HG03139 (cell line): ENCODE measurements around the gene SLC1A1.
"Not testable (repeated sequence)": the region's sequence is repeated elsewhere in the genome, so short reads cannot be mapped to it uniquely, and the experiment has no call there.

Experiments
- ATAC-seq: cut with Tn5 transposase; IDR thresholded peaks from one replicate; pipeline ENCODE4 v1.9.1; 2021; ENCODE audit not compliant: unreplicated experiment

SLC1A1 gene

GRCh38 chr9:4574657-4575243, 84.5 kb downstream of the SLC1A1 start:
- no peak for ATAC-seq

GRCh38 chr9:4575997-4576396, 85.7 kb downstream of the SLC1A1 start:
- ATAC-seq = no peak

GRCh38 chr9:4576448-4576847, 86.2 kb downstream of the SLC1A1 start:
- no peak for ATAC-seq

GRCh38 chr9:4579001-4579400, 88.7 kb downstream of the SLC1A1 start:
- no peak for ATAC-seq

GRCh38 chr9:4581035-4581760, 90.9 kb downstream of the SLC1A1 start:
- ATAC-seq = no peak

- ATAC-seq = no peak
These were observed 91.7 kb downstream of the SLC1A1 start for GRCh38 chr9:4581861-4582565.

- no peak for ATAC-seq
These were observed 92.7 kb downstream of the SLC1A1 start for GRCh38 chr9:4583001-4583400.

- no peak for ATAC-seq
These were observed 94.4 kb downstream of the SLC1A1 start for GRCh38 chr9:4584636-4585035.

GRCh38 chr9:4585135-4585534, 94.9 kb downstream of the SLC1A1 start:
- ATAC-seq = no peak

- ATAC-seq = no peak
These were observed 98.5 kb downstream of the SLC1A1 start for GRCh38 chr9:4588721-4589120.

- no peak for ATAC-seq
These were observed 100.3 kb downstream of the SLC1A1 start for GRCh38 chr9:4590430-4591122.

- no peak for ATAC-seq
These were observed 100.8 kb downstream of the SLC1A1 start for GRCh38 chr9:4591123-4591500.

- ATAC-seq = no peak
These were observed 102.0 kb downstream of the SLC1A1 start for GRCh38 chr9:4592295-4592694.

- ATAC-seq = no peak
These were observed 102.6 kb downstream of the SLC1A1 start for GRCh38 chr9:4592886-4593285.

GRCh38 chr9:4594545-4594944, 104.3 kb downstream of the SLC1A1 start:
- ATAC-seq = no peak

- no peak for ATAC-seq
These were observed 104.7 kb downstream of the SLC1A1 start for GRCh38 chr9:4594994-4595393.

- no peak for ATAC-seq
These were observed 106.1 kb downstream of the SLC1A1 start for GRCh38 chr9:4596165-4596922.

- no peak for ATAC-seq
These were observed 110.1 kb downstream of the SLC1A1 start for GRCh38 chr9:4600368-4600767.

- ATAC-seq = no peak
These were observed 113.6 kb downstream of the SLC1A1 start for GRCh38 chr9:4603830-4604229.

- ATAC-seq = peak; percentile 85
These were observed 114.4 kb downstream of the SLC1A1 start for GRCh38 chr9:4604678-4605095.

- not testable (repeated sequence) for ATAC-seq
These were observed 115.8 kb downstream of the SLC1A1 start for GRCh38 chr9:4606033-4606432.
